GM21723 (cell line): ENCODE measurements around the gene CCDC89.
"Not testable (repeated sequence)": the region's sequence is repeated elsewhere in the genome, so short reads cannot be mapped to it uniquely, and the experiment has no call there.

Experiments
- ATAC-seq: cut with Tn5 transposase; IDR thresholded peaks from one replicate; pipeline ENCODE4 v1.9.1; 2021; ENCODE audit warnings: mild to moderate bottlenecking, moderate library complexity; ENCODE audit not compliant: unreplicated experiment

Gene CCDC89

GRCh38 chr11:85694385-85694980, 8.5 kb upstream of the CCDC89 start:
- ATAC-seq = no peak

- ATAC-seq = no peak
Measured at GRCh38 chr11:85685125-85685819, 723 bp downstream of the CCDC89 start.

GRCh38 chr11:85682330-85683305, 3.4 kb downstream of the CCDC89 start:
- ATAC-seq = peak; percentile 62

GRCh38 chr11:85680897-85681296, 5.1 kb downstream of the CCDC89 start:
- no peak for ATAC-seq

- no peak for ATAC-seq
Measured at GRCh38 chr11:85679576-85679975, 6.4 kb downstream of the CCDC89 start.

- ATAC-seq = no peak
Measured at GRCh38 chr11:85673393-85673792, 12.6 kb downstream of the CCDC89 start.

- ATAC-seq = no peak
Measured at GRCh38 chr11:85672105-85672902, 13.7 kb downstream of the CCDC89 start.

- not testable (repeated sequence) for ATAC-seq
Measured at GRCh38 chr11:85670949-85671663, 14.9 kb downstream of the CCDC89 start.

GRCh38 chr11:85668157-85668556, 17.8 kb downstream of the CCDC89 start:
- no peak for ATAC-seq

GRCh38 chr11:85666687-85667086, 19.3 kb downstream of the CCDC89 start:
- ATAC-seq = no peak

GRCh38 chr11:85665733-85666132, 20.3 kb downstream of the CCDC89 start:
- ATAC-seq = no peak

- ATAC-seq = peak; percentile 90
Measured at GRCh38 chr11:85664615-85665481, 21.1 kb downstream of the CCDC89 start, which contains the start of gene CREBZF. TSS of gene CREBZF (minus strand) at chr11:85665129. CDS start at chr11:85664875, 254 bp downstream.

GRCh38 chr11:85663753-85664614, 22.0 kb downstream of the CCDC89 start:
- ATAC-seq = peak; percentile 79

- ATAC-seq = no peak
Measured at GRCh38 chr11:85663080-85663752, 22.8 kb downstream of the CCDC89 start.

- no peak for ATAC-seq
Measured at GRCh38 chr11:85661972-85662664, 23.9 kb downstream of the CCDC89 start.

GRCh38 chr11:85658180-85658579, 27.8 kb downstream of the CCDC89 start:
- ATAC-seq = no peak

GRCh38 chr11:85656777-85657176, 29.2 kb downstream of the CCDC89 start:
- no peak for ATAC-seq
